ENCODE results near the gene VCPKMT. TPM values are rescaled to one million over a fixed set of nuclear protein-coding genes. Genes with fewer than 3 reads are reported as not detected.

Gene VCPKMT
- polyA plus RNA-seq, 1 donor from 2014 or later: 36.4 TPM

DNA sequence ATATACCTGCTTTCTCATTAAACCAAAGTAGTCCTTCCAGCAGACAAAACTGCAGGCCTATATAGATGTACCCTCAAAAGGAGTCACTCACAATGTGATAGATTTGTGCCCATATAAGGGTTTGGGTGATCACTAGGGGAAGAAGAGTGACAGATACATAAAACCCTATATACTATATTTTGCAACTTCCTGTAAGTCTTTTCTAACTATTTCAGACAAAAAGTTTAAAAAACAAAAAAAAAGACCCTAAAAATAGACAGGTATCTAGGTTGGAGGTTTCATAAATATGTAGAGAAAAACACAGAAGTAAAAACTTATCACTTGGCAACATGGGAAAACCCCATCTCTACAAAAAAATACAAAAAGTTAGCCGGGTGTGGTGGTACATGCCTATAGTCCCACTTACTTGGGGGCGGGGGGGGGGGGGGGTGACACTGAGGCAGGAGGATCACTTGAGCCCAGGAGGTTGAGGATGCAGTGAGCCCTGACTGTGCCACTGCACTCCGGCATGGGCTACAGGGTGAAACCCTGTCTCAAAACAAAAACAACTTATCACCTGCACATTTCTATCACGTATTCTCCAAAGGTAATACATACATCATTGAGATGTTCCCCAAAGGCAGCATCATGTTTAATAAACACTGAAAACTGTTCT is 2.9 kb downstream of the VCPKMT start:
- Histone ChIP-seq H3K27me3 (ENCODE audit: insufficient read depth, low read depth, low read length) (no peaks in the 10 kb centered on the region), H3K4me2 (ENCODE audit: low read length) (no peak overlapping the region), H4K20me1 (ENCODE audit: insufficient read depth) (no peaks in the 10 kb centered on the region), H3F3A (ENCODE audit: insufficient read depth, low read length, poor library complexity, severe bottlenecking) (no peaks in the 10 kb centered on the region), H3K9me2 (ENCODE audit: insufficient read depth, low read length) (no peaks in the 10 kb centered on the region), H3K9ac (ENCODE audit: low read length) (no peak overlapping the region), H3K9me3 (ENCODE audit: low read length) (no peaks in the 10 kb centered on the region), H2AFZ (ENCODE audit: low read depth, low read length) (no peak overlapping the region), H3K36me3 (ENCODE audit: insufficient read depth, low read length) (peaks cover 8% of the 10 kb centered on the region), H3K27ac (ENCODE audit: low read length) (no peak overlapping the region), H3K79me2 (replicated peaks; ENCODE audit: insufficient read depth, low read length) (peaks cover 18% of the 10 kb centered on the region), H3K4me3 (ENCODE audit: low read length) (no peak overlapping the region)
- TF ChIP-seq EP300 (conservative IDR thresholded peaks at IDR 0.05; ENCODE audit: poor library complexity, severe bottlenecking) (no peak), POLR2AphosphoS5 (IDR thresholded peaks at IDR 0.05) (no peak), TAF1 (IDR thresholded peaks at IDR 0.05; ENCODE audit: low read depth) (no peak), RAD21 (conservative IDR thresholded peaks at IDR 0.05) (no peak), EZH2 (IDR thresholded peaks at IDR 0.05; ENCODE audit: borderline replicate concordance, insufficient read depth, low read length, poor library complexity, severe bottlenecking) (no peak), MXI1 (conservative IDR thresholded peaks at IDR 0.05; ENCODE audit: poor library complexity, severe bottlenecking) (no peak), SMC3 (conservative IDR thresholded peaks at IDR 0.05; ENCODE audit: poor library complexity) (no peak)
- TF ChIP-seq, protein P1, sequence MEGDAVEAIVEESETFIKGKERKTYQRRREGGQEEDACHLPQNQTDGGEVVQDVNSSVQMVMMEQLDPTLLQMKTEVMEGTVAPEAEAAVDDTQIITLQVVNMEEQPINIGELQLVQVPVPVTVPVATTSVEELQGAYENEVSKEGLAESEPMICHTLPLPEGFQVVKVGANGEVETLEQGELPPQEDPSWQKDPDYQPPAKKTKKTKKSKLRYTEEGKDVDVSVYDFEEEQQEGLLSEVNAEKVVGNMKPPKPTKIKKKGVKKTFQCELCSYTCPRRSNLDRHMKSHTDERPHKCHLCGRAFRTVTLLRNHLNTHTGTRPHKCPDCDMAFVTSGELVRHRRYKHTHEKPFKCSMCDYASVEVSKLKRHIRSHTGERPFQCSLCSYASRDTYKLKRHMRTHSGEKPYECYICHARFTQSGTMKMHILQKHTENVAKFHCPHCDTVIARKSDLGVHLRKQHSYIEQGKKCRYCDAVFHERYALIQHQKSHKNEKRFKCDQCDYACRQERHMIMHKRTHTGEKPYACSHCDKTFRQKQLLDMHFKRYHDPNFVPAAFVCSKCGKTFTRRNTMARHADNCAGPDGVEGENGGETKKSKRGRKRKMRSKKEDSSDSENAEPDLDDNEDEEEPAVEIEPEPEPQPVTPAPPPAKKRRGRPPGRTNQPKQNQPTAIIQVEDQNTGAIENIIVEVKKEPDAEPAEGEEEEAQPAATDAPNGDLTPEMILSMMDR (IDR thresholded peaks at IDR 0.05; ENCODE audit: poor library complexity, severe bottlenecking): no peak
- TF ChIP-seq, protein P2, sequence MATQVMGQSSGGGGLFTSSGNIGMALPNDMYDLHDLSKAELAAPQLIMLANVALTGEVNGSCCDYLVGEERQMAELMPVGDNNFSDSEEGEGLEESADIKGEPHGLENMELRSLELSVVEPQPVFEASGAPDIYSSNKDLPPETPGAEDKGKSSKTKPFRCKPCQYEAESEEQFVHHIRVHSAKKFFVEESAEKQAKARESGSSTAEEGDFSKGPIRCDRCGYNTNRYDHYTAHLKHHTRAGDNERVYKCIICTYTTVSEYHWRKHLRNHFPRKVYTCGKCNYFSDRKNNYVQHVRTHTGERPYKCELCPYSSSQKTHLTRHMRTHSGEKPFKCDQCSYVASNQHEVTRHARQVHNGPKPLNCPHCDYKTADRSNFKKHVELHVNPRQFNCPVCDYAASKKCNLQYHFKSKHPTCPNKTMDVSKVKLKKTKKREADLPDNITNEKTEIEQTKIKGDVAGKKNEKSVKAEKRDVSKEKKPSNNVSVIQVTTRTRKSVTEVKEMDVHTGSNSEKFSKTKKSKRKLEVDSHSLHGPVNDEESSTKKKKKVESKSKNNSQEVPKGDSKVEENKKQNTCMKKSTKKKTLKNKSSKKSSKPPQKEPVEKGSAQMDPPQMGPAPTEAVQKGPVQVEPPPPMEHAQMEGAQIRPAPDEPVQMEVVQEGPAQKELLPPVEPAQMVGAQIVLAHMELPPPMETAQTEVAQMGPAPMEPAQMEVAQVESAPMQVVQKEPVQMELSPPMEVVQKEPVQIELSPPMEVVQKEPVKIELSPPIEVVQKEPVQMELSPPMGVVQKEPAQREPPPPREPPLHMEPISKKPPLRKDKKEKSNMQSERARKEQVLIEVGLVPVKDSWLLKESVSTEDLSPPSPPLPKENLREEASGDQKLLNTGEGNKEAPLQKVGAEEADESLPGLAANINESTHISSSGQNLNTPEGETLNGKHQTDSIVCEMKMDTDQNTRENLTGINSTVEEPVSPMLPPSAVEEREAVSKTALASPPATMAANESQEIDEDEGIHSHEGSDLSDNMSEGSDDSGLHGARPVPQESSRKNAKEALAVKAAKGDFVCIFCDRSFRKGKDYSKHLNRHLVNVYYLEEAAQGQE (IDR thresholded peaks at IDR 0.05; ENCODE audit: borderline replicate concordance): no peak

DNA sequence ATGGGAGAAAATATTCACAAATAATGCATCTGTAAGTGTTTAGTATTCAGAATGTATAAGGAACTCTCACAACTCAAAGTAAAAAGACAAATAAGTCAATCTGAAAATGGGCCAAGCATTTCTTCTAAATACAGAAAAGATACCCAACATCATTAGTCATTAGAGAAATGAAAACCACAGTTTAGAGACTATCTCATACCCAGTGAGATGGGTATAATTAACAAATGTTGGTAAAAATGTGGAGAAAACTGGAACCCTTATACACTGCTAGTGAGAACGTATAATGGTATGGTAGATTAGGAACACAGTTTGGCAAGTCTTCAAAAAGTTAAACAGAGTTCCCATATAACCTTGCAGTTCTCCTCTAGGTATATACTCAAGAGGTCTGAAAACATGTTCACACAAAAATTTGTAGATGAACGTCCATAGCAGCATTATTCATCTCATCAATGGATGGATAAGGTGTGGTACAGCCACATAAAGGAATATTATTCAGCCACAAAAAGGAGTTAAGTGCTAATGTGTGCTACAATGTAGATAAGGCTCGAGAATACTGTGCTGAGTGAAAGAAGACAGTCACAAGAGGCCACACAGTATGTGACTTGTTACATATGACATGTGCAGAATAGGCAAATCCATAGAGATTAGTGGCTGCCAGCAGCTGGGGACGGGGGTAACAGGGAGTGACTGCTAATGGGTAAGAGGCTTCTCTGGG is 5.9 kb downstream of the VCPKMT start:
- H3K4me2 ChIP-seq (ENCODE audit: low read length): no peak overlapping the region
- no peak overlapping the region for H3K27ac ChIP-seq (ENCODE audit: low read length)
- H3K36me3 ChIP-seq (ENCODE audit: insufficient read depth, low read length): peaks cover 8% of the 10 kb centered on the region
- no peak overlapping the region for H3K9ac ChIP-seq (ENCODE audit: low read length)
- no peak for TF ChIP-seq MXI1 (conservative IDR thresholded peaks at IDR 0.05; ENCODE audit: poor library complexity, severe bottlenecking)
- TF ChIP-seq, protein P2 (IDR thresholded peaks at IDR 0.05; ENCODE audit: borderline replicate concordance): no peak
- no peak for TF ChIP-seq POLR2AphosphoS5 (IDR thresholded peaks at IDR 0.05)
- TF ChIP-seq SMC3 (conservative IDR thresholded peaks at IDR 0.05; ENCODE audit: poor library complexity): no peak
- no peak for TF ChIP-seq EZH2 (IDR thresholded peaks at IDR 0.05; ENCODE audit: borderline replicate concordance, insufficient read depth, low read length, poor library complexity, severe bottlenecking)
- TF ChIP-seq, protein P1 (IDR thresholded peaks at IDR 0.05; ENCODE audit: poor library complexity, severe bottlenecking): no peak
- no peak for TF ChIP-seq EP300 (conservative IDR thresholded peaks at IDR 0.05; ENCODE audit: poor library complexity, severe bottlenecking)
- H2AFZ ChIP-seq (ENCODE audit: low read depth, low read length): no peak overlapping the region
- H3K9me2 ChIP-seq (ENCODE audit: insufficient read depth, low read length): no peaks in the 10 kb centered on the region
- H3F3A ChIP-seq (ENCODE audit: insufficient read depth, low read length, poor library complexity, severe bottlenecking): no peaks in the 10 kb centered on the region
- no peaks in the 10 kb centered on the region for H3K27me3 ChIP-seq (ENCODE audit: insufficient read depth, low read depth, low read length)
- peaks cover 12% of the 10 kb centered on the region for H3K79me2 ChIP-seq (replicated peaks; ENCODE audit: insufficient read depth, low read length)
- H3K4me3 ChIP-seq (ENCODE audit: low read length): no peak overlapping the region
- H3K9me3 ChIP-seq (ENCODE audit: low read length): no peaks in the 10 kb centered on the region
- no peaks in the 10 kb centered on the region for H4K20me1 ChIP-seq (ENCODE audit: insufficient read depth)
